Keratinocyte (primary cell): Measurements from ENCODE around the gene GRB10.

Experiments
- CTCF ChIP-seq, 3 experiments: IDR thresholded peaks in 1 of 3; conservative IDR thresholded peaks in 1 of 3; optimal IDR thresholded peaks in 1 of 3; 2 replicates in 2 of 3; 3 replicates in 1 of 3; pipeline versions ENCODE3 to v1.5.1; 2011; ENCODE audit warnings: low read length in 3 of 3, mild to moderate bottlenecking in 3 of 3, moderate library complexity in 2 of 3, control low read depth in 1 of 3, inconsistent platforms in 1 of 3; ENCODE audit not compliant: insufficient read depth in 2 of 3; ENCODE audit errors: extremely low read depth in 1 of 3
- EZH2 ChIP-seq: IDR thresholded peaks from one replicate; pipeline ENCODE4 v1.6.1; 2012; ENCODE audit warnings: inconsistent platforms, mild to moderate bottlenecking, low read length, moderate library complexity

GRCh38 chr7:50718876-50719275 lies 63.8 kb downstream of the GRB10 start:
- TF ChIP-seq CTCF (optimal IDR thresholded peaks at IDR 0.05 in 1 of 3, IDR thresholded peaks at IDR 0.05 in 1 of 3, conservative IDR thresholded peaks at IDR 0.05 in 1 of 3; ENCODE audit: extremely low read depth in 1 of 3, insufficient read depth in 2 of 3, low read length in 3 of 3) = no peak
- no peak for TF ChIP-seq EZH2
